ENCODE results near the gene TMEM222. TPM values are rescaled to one million over a fixed set of nuclear protein-coding genes. Genes with fewer than 3 reads are reported as not detected.

Gene TMEM222
- total and polyA plus RNA-seq, 8 donors, result 11.9 to 37.0 (median 17.5) TPM

- Histone ChIP-seq H3K27ac (peak overlapping the region; percentile 61 to 81 (median 77)), H3K9me3 (no peaks in the 10 kb centered on the region), H3K4me3 (peak overlapping the region; percentile 70 to 94 (median 88)), H3K27me3 (no peaks in the 10 kb centered on the region), H3K36me3 (peaks cover 0 to 6% (median 0%) of the 10 kb centered on the region in 3 donors), H3K4me1 (peaks cover 0 to 17% (median 7%) of the 10 kb centered on the region in 3 donors)
- ATAC-seq (no peak), DNase-seq (no peak), FAIRE-seq (no peak)
- intact Hi-C loops (cut with DNase I), result no loop called here
- WGBS, 2 donors, result 7 to 8% methylated on average over 10 of the region's 10 CpGs
- TF ChIP-seq, protein P1, sequence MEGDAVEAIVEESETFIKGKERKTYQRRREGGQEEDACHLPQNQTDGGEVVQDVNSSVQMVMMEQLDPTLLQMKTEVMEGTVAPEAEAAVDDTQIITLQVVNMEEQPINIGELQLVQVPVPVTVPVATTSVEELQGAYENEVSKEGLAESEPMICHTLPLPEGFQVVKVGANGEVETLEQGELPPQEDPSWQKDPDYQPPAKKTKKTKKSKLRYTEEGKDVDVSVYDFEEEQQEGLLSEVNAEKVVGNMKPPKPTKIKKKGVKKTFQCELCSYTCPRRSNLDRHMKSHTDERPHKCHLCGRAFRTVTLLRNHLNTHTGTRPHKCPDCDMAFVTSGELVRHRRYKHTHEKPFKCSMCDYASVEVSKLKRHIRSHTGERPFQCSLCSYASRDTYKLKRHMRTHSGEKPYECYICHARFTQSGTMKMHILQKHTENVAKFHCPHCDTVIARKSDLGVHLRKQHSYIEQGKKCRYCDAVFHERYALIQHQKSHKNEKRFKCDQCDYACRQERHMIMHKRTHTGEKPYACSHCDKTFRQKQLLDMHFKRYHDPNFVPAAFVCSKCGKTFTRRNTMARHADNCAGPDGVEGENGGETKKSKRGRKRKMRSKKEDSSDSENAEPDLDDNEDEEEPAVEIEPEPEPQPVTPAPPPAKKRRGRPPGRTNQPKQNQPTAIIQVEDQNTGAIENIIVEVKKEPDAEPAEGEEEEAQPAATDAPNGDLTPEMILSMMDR (IDR thresholded peaks at IDR 0.05), result no peak
These were observed 742 bp downstream of the TMEM222 start for GRCh38 chr1:27322569-27323240.

- TF ChIP-seq, protein P1 (IDR thresholded peaks at IDR 0.05), result no peak
- Histone ChIP-seq H3K9me3 (no peaks in the 10 kb centered on the region), H3K27ac (no peak overlapping the region), H3K36me3 (peaks cover 0 to 6% (median 0%) of the 10 kb centered on the region in 3 donors), H3K4me1 (peaks cover 0 to 17% (median 7%) of the 10 kb centered on the region in 3 donors), H3K27me3 (no peaks in the 10 kb centered on the region), H3K4me3 (no peak overlapping the region)
- FAIRE-seq (no peak), DNase-seq (no peak), ATAC-seq (no peak)
- WGBS, 2 donors, result 87 to 89% methylated on average over 15 of the region's 15 CpGs
- intact Hi-C loops (cut with DNase I), result no loop called here
These were observed 3.3 kb downstream of the TMEM222 start for GRCh38 chr1:27325286-27325685.

DNA sequence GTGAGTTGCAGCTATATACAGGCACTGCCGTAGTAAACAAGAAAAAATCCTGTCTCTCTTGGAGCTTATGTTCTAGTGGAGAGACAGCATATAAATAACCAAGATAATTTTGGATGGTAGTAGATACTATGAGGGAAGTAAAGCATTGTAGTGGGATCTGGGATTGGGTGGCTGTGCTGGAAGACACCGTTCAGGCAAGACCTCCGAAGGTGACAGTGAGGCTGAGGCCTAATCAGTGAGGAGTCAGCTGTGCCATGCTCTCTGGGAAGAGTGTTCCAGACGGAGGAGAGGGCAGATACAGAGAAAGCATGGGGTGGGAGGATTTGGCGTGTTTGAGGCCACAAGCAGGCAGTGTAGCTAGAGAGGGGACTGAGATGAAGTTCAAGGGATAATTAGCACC is 6.0 kb downstream of the TMEM222 start:
- intact Hi-C loops (cut with DNase I), result no loop called here
- peaks cover 0 to 12% (median 7%) of the 10 kb centered on the region in 3 donors for H3K4me1 ChIP-seq
- no peak for FAIRE-seq

DNA sequence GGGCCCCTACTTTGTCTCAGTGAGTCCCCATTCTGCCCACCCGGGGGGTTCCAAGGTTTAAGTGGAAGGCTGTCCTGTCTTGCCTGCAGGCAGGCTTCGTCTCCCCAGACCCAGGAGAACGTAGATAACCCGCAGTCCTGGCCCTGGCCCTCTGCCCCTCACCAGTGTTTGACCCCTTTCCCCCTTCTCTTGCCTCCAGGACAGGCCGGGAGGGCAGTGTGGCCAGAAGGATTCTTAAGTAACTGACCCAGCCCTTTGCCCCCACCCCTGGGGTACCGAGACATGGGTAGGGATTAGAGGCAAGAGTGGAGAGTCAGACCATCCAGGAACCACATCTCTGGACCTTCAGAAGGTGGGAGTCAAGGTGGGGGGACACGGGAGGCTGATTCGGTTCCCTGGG is 8.8 kb downstream of the TMEM222 start:
- H3K36me3 ChIP-seq, result peaks cover 0 to 22% (median 7%) of the 10 kb centered on the region in 3 donors
- no peaks in the 10 kb centered on the region for H3K27me3 ChIP-seq
- TF ChIP-seq, protein P1 (IDR thresholded peaks at IDR 0.05), result no peak
- no peaks in the 10 kb centered on the region for H3K4me1 ChIP-seq
- H3K9me3 ChIP-seq, result no peaks in the 10 kb centered on the region
- intact Hi-C loops (cut with DNase I), result loop anchor here in 1 of 3 donors (10.0 kb wide), 1 partner anchor 54 kb away; the partner anchor contains the start of gene CD164L2
- no peak overlapping the region for H3K27ac ChIP-seq
- DNase-seq (no peak), ATAC-seq (no peak), FAIRE-seq (no peak)
- H3K4me3 ChIP-seq, result no peak overlapping the region
- WGBS, 2 donors, result 78 to 82% methylated on average over 8 of the region's 8 CpGs

More for the DNA sequence above, 6.0 kb downstream of the TMEM222 start:
- TF ChIP-seq, protein P1 (IDR thresholded peaks at IDR 0.05), result no peak
- no peak overlapping the region for H3K27ac ChIP-seq
- DNase-seq, result no peak
- WGBS, 2 donors, result 80 to 81% methylated on average over 5 of the region's 5 CpGs
- no peaks in the 10 kb centered on the region for H3K9me3 ChIP-seq
- H3K36me3 ChIP-seq, result peaks cover 0 to 6% (median 0%) of the 10 kb centered on the region in 3 donors
- no peaks in the 10 kb centered on the region for H3K27me3 ChIP-seq
- no peak overlapping the region for H3K4me3 ChIP-seq
- ATAC-seq, result no peak

DNA sequence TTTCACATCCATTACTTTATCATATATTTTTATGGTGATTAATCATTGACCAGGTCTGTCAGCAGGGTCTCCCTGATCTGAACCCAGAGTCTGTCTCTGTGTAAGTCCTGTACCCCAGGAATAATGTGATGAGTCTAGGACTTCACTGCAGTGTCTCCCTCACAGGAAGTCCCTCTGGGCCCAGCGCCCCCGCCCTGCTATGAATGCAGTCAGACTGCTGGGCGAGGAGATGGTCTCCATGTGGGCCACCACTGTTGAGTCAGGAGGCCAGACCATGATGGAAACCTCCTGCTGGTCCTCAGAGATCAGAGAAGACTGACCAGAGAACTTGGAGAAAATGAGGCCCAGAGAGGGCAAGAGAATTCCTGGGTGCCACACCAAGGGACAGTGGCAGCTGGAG is 9.5 kb downstream of the TMEM222 start:
- TF ChIP-seq, protein P1 (IDR thresholded peaks at IDR 0.05), result no peak
- Histone ChIP-seq H3K36me3 (peaks cover 0 to 19% (median 7%) of the 10 kb centered on the region in 3 donors), H3K27ac (no peak overlapping the region), H3K4me1 (no peaks in the 10 kb centered on the region), H3K9me3 (no peaks in the 10 kb centered on the region), H3K4me3 (no peak overlapping the region), H3K27me3 (no peaks in the 10 kb centered on the region)
- no peak for ATAC-seq
- intact Hi-C loops (cut with DNase I), result loop anchor here in 1 of 3 donors (10.0 kb wide), 1 partner anchor 53 kb away; the partner anchor contains the start of gene CD164L2
- WGBS, 2 donors, result 91 to 97% methylated on average over 3 of the region's 3 CpGs
- DNase-seq, result no peak
- FAIRE-seq, result no peak
